NCI-H2107 (cell line): Measurements from ENCODE around the gene PARP14.
"Not testable (repeated sequence)": the region's sequence is repeated elsewhere in the genome, so short reads cannot be mapped to it uniquely, and the experiment has no call there.

Source experiments
- DNase-seq: peaks from one replicate; lab custom pipeline; 2025; lab: John Stamatoyannopoulos, UW

Gene PARP14

DNA sequence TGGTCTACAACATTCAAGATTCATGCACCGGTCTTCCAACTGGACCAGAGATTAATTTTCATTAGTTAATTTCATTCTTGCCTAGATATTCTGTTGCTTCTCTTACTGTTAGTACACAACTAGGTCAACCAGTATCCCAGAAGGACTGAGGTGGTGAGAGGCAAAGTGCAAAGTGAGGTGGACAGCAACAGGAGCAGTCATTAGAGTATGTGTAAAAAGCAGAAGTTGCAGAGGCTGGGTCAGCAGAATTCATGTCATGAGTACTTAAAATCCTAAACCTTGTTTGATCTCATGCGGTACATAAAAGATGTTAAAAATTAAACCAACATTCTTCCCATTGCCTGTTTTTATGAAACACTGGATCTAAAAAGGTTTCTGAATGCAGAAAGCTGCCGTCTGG is 46.7 kb downstream of the PARP14 start:
- no peak for DNase-seq

DNA sequence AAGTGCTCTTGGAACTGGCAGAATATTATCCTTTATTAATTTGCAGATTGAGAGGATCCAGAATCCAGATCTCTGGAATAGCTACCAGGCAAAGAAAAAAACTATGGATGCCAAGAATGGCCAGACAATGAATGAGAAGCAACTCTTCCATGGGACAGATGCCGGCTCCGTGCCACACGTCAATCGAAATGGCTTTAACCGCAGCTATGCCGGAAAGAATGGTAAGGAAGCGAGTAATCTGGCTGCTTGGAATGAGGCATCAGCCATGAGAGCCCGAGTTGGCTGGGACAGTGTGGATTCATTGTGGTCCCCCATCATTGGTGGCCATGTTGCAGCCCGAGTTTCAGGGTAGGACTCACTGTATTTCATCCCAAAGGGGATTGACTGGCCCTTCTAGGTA is 47.1 kb downstream of the PARP14 start:
- DNase-seq, result no peak

DNA sequence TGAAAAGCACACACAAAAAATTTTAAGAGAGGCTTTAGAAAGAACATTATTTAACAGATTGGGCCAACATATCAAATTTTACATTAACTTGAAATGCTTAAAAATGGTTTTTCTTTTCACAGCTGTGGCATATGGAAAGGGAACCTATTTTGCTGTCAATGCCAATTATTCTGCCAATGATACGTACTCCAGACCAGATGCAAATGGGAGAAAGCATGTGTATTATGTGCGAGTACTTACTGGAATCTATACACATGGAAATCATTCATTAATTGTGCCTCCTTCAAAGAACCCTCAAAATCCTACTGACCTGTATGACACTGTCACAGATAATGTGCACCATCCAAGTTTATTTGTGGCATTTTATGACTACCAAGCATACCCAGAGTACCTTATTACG is 47.5 kb downstream of the PARP14 start:
- no peak for DNase-seq

DNA sequence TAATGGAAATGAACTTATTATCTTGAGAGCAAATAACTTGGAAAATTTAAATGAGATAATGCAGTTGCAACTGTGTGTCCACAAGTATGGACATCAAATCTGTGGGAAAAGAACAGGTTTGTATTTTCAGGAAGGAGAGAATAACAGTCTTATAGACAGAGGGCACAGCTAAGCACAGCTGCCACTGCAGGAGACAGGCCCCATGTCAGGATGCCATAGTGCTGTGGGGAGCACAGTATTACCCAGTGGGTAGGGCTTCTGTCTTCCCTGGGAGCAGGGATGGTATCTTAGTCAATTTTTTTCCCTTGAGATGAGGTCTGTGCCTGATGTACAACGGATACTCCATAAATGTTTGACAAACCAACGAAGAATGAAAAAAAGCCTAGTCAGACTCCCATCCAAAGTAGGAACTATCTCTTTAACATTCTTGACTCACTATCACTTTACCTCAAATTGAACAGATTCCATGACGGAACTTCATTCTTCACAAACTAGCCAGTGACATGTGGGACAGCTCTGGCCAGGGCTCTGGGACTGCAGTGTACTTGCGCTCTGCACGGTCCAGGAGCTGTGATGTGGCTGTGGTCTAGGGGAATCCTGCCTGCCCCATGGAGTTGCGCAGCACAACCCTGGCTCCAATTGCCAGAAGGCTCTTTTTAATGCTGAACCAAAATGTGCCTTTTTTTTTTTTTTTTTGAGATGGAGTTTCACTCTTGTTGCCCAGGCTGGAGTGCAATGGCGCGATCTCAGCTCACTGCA is 48.3 kb downstream of the PARP14 start:
- DNase-seq, result no peak

DNA sequence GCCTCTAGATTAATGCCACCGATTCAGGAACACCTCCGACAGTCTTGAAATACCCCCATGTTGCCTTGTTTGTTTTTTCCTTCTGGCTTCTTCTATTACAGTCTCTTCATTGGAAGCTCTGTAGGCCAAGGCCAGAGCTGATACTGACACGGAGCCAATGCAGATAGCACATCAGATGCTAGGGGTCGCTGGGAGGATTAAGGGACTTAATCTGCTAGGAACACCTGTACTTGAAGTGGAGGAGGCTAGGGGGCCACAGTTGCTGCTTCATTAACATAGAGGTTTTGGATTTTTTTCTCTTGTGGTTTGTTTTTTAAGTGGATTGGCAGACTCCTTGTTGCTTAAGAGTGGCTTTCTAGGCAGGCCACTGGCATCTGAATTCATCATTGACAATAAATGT is 49.6 kb downstream of the PARP14 start:
- no peak for DNase-seq

DNA sequence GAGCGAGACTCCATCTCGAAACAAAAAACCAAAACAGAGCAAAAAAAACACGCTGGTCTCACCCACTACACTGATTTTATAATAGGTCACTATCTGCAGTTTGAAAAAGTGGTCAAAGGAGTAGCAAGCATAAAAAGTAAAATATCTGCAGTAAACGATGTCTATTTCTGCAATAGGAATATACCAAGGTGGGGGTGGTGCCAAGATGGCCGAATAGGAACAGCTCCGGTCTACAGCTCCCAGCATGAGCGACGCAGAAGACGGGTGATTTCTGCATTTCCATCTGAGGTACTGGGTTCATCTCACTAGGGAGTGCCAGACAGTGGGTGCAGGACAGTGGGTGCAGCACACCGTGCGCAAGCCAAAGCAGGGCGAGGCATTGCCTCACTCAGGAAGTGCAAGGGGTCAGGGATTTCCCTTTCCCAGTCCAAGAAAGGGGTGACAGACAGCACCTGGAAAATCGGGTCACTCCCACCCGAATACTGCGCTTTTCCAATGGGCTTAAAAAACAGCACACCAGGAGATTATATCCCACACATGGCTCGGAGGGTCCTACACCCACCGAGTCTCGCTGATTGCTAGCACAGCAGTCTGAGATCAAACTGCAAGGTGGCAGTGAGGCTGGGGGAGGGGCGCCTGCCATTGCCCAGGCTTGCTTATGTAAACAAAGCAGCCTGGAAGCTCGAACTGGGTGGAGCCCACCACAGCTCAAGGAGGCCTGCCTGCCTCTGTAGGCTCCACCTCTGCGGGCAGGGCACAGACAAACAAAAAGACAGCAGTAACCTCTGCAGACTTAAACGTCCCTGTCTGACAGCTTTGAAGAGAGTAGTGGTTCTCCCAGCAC is 52.3 kb downstream of the PARP14 start:
- not testable (repeated sequence) for DNase-seq

DNA sequence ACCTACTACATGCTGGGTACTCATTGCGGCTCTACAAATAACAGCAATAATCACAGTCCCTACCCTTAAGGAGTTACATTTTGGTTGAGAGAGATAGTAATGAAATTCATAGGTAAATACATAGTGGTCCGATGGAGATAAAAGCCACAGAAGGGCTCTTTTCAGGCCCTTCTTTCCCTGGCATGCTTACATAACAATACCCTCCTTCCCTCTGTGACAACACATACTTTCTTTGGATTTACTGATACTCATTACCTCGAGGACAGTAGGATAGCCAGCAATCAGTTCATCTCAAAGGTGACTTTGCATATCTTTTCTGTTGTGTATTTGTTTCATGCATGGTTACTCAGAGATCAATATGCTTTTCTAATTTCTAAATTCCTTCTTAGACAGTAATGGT is 58.5 kb downstream of the PARP14 start:
- DNase-seq, result no peak

DNA sequence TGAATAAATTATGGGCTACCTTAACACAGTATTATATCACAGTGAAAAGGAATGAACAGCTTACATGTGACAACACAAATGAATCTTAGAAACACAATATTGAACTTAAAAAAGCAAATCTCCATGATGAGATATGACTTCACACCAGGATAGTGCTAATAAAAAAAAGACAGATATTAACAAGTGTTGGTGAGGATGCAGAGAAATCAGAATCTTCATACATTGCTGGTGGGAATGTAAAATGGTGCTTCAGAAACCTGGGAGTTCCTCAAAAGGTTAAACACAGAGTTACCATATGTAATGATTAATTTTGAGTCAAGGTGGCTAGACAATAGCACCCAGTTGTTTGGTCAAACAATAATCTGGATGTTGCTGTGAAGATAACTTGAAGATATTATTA is 61.6 kb downstream of the PARP14 start:
- DNase-seq, result no peak

DNA sequence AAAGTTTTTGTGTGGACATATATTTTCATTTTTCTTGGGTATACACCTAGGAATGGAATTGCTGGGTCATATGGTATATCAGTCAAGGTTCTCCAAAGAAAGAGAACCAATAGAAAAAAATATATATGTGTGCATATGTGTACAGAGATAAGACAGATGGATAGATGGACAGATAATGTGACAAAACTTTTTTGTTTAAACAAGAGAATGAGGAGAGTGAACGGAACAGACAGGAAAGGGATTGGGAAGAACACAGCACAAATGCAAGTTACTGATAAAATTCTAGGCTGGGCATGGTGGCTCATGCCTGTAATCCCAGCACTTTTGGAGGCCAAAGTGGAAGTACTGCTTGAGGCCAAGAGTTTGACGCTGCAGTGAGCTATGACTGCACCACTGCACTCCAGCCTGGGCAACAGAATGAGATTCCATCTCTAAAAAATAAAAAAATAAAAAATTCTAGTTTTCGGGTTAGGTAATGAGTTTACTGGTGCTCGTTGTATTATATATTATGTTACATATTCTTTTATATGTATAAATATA is 63.0 kb downstream of the PARP14 start:
- no peak for DNase-seq

DNA sequence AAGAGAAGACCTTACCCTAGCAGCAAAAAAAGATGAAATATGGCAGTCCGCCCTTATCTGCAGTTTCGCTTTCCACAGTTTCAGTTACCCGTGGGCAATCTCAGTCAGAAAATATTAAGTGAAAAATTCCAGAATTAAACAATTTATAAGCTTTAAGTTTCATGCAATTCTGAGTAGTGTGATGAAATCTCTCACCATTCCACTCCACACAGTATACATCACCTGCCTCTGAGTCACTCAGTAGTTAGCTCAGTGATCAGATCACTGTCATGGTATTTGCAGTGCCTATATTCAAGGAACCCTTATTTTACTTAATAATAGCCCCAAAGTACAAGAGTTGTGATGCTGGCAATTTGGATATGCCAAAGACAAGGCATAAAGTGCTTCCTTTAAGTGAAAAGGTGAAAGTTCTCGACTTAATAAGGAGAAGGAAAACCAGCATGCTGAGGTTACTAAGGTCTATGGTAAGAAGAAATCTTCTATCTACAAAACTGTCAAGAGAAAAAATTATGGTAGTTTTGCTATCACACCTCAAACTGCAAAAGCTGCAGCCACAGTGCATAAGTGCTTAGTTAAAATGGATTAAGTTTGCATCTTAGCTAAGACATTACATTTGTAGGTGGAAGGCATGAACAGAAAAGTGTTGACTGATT is 64.9 kb downstream of the PARP14 start:
- no peak for DNase-seq

DNA sequence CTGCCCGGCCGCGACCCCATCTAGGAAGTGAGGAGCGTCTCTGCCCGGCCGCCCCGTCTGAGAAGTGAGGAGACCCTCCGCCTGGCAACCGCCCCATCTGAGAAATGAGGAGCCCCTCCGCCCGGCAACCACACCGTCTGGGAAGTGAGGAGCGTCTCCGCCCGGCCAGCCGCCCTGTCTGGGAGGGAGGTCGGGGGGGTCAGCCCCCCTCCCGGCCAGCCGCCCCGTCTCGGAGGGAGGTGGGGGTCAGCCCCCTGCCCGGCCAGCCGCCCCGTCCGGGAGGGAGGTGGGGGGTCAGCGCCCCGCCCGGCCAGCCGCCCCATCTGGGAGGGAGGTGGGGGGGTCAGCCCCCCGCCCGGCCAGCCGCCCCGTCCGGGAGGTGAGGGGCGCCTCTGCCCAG is 66.7 kb downstream of the PARP14 start:
- DNase-seq, result not testable (repeated sequence)

DNA sequence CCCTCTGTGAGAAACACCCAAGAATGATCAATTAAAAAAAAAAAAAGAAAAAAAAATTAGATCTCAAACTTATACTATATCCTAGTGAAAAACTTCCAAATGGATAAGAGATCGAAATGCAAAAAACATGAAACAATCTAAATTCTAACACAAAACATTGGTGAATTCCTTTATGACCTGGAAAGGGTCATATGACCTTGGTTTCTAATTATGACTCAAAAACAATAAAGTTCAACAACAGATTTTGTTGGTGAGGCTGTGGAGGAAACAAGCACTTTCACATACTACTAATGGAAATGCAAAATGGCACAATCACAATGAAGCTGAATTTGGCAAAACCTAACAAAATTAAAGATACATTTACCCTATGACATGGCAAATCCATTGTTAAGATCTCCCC is 67.7 kb downstream of the PARP14 start:
- DNase-seq, result no peak

DNA sequence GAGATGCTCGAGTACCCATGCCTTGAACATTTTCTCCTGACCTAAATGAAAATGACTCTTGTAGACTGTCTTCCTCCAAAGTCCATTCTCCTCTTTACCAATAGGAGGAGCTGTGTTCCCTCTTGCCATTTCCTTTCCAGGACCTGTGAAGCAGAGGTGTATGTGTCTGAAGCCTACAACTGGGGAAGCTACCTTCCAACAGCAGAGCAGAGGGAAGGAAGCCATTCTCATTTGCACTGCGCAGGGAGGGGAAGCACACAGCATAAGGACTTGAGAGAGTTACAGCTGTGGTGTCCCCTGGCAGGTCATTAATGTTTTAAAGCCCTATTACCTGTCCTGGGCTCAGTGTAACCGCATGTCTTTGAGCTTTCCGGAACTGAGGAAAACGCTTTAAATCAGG is 74.3 kb downstream of the PARP14 start:
- no peak for DNase-seq

DNA sequence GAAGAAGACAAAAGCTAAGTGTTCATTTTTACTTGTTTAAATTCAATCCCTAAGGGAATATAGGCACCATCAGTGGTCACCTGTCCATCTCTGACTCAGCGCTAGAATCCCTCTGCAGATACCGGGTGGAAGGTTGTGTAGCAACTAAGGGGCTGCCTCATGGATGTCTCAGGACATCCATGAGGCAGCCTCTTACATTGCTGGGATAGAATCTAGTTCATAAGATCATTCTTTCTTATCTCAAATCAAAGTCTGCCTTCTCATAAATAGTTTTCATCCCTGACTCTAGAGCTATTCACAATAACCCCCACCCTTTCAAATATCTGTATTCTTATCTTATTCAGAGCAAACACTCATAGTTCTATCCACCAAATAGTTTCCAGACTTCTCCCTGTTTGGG is 74.9 kb downstream of the PARP14 start:
- DNase-seq, result no peak

DNA sequence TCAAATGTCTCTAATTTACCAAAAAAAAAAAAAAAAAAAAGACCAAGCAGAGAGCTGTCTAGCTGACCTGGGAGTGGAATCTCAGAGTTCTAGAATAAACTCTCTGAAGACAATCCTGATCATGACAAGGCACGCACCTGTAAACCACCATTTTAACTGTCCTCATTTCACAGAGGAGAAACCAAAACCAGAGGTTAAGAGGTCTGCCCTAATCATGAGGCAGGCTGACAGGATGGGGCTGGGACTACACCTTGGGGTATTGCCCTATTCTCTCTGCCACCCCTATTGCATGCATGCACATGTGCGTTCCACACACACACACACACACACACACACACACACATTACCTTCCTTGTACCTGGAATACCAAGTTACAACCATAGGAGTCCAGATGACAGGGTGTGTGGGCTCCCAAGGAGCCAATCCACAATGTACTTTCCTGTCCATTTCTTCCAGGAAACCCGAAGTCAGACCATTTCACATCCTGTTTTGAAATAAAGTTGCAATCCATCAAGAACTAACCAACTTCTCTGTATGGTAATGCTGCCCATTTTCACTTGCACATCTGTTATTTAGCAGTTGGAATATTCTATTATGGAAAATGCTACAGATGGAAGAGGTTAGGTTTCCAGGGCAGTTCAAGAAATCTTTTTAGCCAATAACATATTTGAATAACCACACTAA is 78.4 kb downstream of the PARP14 start:
- DNase-seq, result no peak

DNA sequence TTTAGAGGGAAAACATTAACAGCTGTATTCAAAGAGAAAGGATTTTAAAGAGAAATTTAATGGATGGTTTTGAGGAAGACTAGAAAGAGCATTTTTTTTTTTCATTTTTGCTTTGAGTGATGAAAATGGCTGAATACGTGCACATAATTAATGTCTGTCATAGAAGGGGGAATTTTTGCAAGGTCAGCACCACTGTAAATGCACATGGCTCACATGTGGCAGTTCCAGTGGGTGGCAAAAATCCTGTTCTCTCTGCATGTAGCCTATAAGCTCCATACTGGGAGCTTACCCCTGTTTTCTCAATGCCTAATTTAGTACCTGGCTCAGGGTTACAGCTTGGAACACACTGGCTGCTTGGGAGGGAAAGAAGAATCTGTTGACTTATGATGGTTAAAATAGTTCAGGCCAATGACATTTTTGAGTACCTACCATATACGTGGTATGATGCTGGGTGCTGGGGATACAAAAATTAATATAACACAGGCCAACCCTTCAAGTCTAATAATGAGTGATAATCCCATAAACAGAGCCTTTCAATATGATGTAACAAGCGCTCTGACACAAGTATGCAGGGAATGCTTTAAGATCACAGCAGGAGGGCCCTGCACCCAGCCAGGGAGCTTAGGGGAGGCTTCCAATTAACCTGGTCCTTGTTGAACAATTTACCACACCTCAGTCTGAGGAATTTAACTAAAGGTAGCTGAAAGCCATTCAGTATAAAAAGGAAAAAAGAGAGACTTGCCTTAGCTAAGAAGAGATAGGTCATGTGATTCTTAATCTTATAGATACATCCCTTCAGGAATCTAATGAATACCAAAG is 80.0 kb downstream of the PARP14 start:
- DNase-seq, result no peak

DNA sequence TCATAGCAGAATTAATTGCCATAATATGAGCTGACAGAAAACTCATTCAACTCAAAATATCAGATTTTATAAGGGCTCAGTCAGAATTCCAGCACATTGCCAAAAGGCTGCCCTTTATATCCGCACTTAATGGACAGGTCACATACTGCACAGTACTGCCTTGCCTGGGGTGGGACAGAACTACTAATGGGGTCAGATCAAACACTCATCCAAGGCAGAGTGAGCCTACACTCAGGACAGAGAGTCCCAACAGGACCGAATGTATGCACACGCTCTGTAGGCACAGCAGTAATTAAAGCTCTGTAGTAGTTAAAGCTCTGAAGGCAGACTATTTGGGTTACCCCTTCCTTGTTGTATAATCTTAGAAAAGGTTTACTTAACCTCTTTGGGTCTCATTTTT is 85.8 kb downstream of the PARP14 start:
- no peak for DNase-seq

DNA sequence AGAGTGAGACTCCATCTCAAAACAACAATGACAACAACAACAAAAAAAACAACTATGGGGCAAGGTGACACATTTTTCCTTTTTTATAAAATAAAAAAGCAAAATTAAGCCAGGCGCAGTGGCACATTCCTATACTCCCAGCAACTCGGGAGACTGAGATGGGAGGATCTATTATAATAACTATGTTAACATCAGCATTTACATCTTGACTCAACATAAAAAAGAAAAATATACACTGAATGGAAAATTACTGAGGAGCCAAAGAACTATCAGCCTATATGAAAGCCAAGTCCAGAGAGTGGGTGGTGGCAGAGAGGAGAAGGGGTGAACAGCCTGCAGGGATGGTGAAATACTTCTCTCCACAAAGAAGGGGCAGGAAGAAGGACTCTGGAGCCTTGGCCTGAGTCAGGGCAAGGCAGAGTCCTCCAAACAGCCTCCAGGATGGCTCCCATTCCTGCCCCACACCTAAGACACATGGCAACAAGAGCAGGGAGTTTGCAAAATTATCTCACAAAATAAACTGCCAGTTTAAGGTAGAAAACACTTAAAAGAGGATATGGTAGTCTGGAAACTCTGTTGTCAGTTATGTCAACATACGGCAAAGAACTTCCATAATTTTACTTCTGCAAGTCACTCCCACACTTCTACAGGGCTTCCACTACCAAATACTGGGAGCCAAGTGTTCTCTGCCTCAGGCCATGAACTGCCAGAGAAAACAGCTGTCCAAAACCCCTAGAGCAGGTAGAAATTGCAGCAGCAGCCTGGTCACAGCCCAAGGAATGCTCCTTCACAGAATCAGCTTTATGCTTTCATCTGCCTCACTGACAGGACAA is 87.1 kb downstream of the PARP14 start:
- DNase-seq, result no peak

DNA sequence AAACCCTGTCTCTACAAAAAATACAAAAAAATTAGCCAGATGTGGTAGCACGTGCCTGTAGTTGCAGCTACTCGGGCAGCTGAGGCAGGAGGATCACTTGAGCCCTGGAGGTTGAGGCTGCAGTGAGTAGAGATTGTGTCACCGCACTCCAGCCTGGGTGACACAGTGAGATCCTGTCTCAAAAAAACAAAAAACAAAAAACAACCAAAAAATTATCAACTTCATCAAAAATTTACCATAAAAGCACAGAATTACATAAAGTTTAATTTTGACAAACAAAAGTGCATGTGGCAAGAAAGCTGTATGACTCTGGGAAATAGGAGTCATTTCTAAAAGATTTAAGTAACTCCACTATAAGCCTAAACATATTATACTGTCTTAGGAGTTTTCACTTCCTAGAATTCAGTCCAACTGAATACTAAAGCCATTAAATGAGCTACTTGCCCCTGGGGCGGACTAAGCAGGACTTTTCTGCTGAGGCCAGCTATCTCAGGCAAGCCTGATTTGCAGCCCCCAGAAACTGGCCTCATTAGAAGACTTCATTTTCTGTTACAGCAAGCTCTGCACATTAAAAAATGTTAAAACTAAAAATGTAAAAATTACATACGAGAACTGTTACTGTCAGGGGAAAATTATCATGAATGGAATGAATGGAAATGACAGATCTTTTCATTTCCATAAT is 90.0 kb downstream of the PARP14 start:
- DNase-seq, result no peak

DNA sequence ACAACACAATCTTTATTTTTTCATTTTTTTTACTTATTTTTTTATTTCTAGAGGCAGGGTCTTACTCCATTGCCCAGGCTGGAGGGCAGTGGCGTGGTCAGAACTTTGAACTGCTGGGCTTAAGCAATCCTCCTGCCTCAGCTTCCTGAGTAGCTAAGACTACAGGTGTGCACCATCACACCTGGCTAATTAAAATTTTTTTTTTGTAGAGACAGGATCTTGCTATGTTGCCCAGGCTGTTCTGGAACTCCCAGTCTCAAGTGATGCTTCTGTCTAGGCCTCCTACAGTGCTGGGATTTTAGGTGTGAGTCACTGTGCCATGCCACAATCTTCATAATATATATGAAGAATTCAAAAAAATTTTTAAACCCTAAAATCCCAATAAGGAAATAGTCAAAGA is 92.2 kb downstream of the PARP14 start:
- DNase-seq, result no peak
